HG03175 (cell line): ENCODE results near the gene SERGEF.

Source experiments
- ATAC-seq: cut with Tn5 transposase; IDR thresholded peaks from one replicate; pipeline ENCODE4 v1.9.1; 2021; ENCODE audit warnings: mild to moderate bottlenecking, moderate library complexity; ENCODE audit not compliant: unreplicated experiment

The SERGEF gene

GRCh38 chr11:17740649-17741235 lies 272.1 kb downstream of the SERGEF start:
- no peak for ATAC-seq

DNA sequence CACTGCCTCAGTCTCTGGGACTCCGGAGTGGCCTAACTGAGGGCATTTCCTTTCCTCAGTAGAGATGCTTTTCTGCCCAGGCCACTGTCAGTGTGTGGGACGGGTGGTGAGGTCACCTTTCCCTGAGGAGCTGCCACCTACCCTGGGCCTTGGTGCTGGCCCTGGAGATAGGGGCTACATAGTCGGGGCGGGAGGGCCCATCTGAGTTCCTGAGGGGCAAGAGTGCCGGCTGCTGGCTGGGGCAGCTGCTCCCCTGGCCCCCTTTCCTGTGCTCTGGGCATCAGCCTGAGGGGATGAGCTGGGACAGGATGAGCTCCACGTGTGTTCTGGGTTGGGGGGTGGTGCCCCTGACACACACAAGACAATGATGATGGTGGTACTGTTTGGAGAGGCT lies 272.9 kb downstream of the SERGEF start:
- ATAC-seq, result no peak

DNA sequence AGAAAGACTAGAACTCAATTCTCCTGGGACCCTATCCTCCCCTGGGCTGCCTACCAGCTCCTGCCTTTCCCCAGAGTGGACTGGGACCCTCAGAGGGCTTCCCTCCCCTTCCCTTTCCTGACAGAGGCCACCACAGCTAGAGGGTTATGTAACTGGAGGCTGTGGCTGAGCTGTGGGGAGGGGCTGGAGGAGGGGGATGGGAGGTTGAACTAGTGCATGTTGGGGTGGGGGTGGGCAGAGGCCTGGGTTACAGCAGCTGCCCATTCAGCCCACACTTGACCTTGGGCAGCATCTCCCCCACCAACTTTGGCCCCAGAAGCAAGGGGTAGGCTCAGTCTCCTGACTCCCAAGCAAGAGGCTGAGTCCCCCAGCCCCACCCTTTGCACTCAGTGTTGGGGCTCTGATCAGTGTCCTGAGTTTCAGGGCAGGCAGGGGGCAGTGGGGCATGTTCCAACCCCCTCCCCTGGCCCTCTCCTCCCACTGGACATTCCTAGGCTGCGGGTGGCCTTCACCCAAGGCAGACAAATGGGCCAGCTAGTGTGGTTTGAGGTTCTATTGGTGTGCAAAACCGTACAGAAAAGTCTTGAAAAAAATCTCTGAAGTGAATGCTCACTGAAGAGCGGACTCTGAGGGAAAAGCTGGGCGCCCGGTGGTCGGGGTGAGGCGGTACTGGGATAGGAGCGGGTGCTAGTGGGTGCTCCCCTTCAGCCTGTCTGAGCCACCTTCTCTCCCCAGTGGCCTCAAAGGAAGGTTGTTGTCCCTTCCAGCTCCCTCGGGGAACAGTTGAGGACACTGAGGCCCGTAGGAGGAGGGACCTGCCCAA lies 274.5 kb downstream of the SERGEF start:
- no peak for ATAC-seq
